Type B pancreatic cell (in vitro differentiated cells): ENCODE results near the gene SKAP1. TPM values are rescaled to one million over a fixed set of nuclear protein-coding genes. Genes with fewer than 3 reads are reported as not detected.

Source experiments
- DNase-seq: peaks from one replicate; pipeline ENCODE4 v3.0.0; 2021; ENCODE audit warnings: mixed read lengths; ENCODE audit not compliant: unreplicated experiment; ENCODE audit errors: extremely low spot score
- H3K27ac Mint-ChIP-seq: 2 replicates; pipeline ENCODE4 v1.8.0; 2021; ENCODE audit warnings: mild to moderate bottlenecking, mixed read lengths
- H3K27me3 Mint-ChIP-seq: 2 replicates; pipeline ENCODE4 v1.8.0; 2021; ENCODE audit warnings: mixed read lengths
- H3K36me3 Mint-ChIP-seq: 2 replicates; pipeline ENCODE4 v1.8.0; 2021; ENCODE audit warnings: mixed read lengths
- H3K4me1 Mint-ChIP-seq: one replicate; pipeline ENCODE4 v1.8.0; 2021; ENCODE audit warnings: mixed read lengths; ENCODE audit not compliant: unreplicated experiment
- H3K4me3 Mint-ChIP-seq: 2 replicates; pipeline ENCODE4 v1.8.0; 2021; ENCODE audit warnings: mild to moderate bottlenecking, mixed read lengths
- H3K9me3 Mint-ChIP-seq: 2 replicates; pipeline ENCODE4 v1.8.0; 2021; ENCODE audit warnings: mixed read lengths
- CTCF ChIP-seq: fragments of 200-600 bp; sonication (generic); conservative IDR thresholded peaks from 2 replicates; pipeline ENCODE4 v1.5.0; 2021; ENCODE audit warnings: antibody characterized with exemption, mild to moderate bottlenecking
- total RNA-seq: library from RNA; stranded (reverse); gene quantifications from 2 replicates; pipeline ENCODE4 v1.2.1, GENCODE V29; 2021; ENCODE audit warnings: low replicate concordance

The SKAP1 gene
- total RNA-seq, 1 donor from 2014 or later = 0.43 TPM

- TF ChIP-seq CTCF = no peak
- peaks cover 4% of the 10 kb centered on the region for H3K36me3 Mint-ChIP-seq
- no peak for DNase-seq
- no peak overlapping the region for H3K27ac Mint-ChIP-seq
- peaks cover 26% of the 10 kb centered on the region for H3K4me1 Mint-ChIP-seq
- no peaks in the 10 kb centered on the region for H3K27me3 Mint-ChIP-seq
- H3K9me3 Mint-ChIP-seq = no peaks in the 10 kb centered on the region
- no peak overlapping the region for H3K4me3 Mint-ChIP-seq
Measured at GRCh38 chr17:48111937-48112241, 318.1 kb downstream of the SKAP1 start.

GRCh38 chr17:48110761-48111160 is 319.3 kb downstream of the SKAP1 start:
- H3K4me3 Mint-ChIP-seq = no peak overlapping the region
- H3K27me3 Mint-ChIP-seq = no peaks in the 10 kb centered on the region
- no peak overlapping the region for H3K27ac Mint-ChIP-seq
- DNase-seq = no peak
- no peaks in the 10 kb centered on the region for H3K9me3 Mint-ChIP-seq
- H3K36me3 Mint-ChIP-seq = peaks cover 4% of the 10 kb centered on the region
- TF ChIP-seq CTCF = no peak
- H3K4me1 Mint-ChIP-seq = peaks cover 26% of the 10 kb centered on the region

GRCh38 chr17:48107137-48108055 is 322.6 kb downstream of the SKAP1 start, which contains the start of gene SNX11:
SNX11 (plus strand) TSS chr17:48107766; CDS start chr17:48112044, 4,278 bp downstream.
- H3K4me3 Mint-ChIP-seq = peak within 1 kb of the TSS; percentile 91
- H3K27ac Mint-ChIP-seq = peak within 1 kb of the TSS; percentile 82
- peaks cover 4% of the 10 kb centered on the region for H3K36me3 Mint-ChIP-seq
- H3K27me3 Mint-ChIP-seq = no peaks in the 10 kb centered on the region
- peaks cover 26% of the 10 kb centered on the region for H3K4me1 Mint-ChIP-seq
- H3K9me3 Mint-ChIP-seq = no peaks in the 10 kb centered on the region
- TF ChIP-seq CTCF = no peak
- DNase-seq = peak; percentile 92

- H3K36me3 Mint-ChIP-seq = peaks cover 4% of the 10 kb centered on the region
- H3K4me3 Mint-ChIP-seq = peak overlapping the region; percentile 91
- no peak for TF ChIP-seq CTCF
- DNase-seq = no peak
- no peaks in the 10 kb centered on the region for H3K27me3 Mint-ChIP-seq
- no peaks in the 10 kb centered on the region for H3K9me3 Mint-ChIP-seq
- peaks cover 26% of the 10 kb centered on the region for H3K4me1 Mint-ChIP-seq
- peak overlapping the region; percentile 82 for H3K27ac Mint-ChIP-seq
Measured at GRCh38 chr17:48106802-48107136, 323.2 kb downstream of the SKAP1 start.

- Mint-ChIP-seq H3K27me3 (no peaks in the 10 kb centered on the region), H3K4me3 (peak overlapping the region; percentile 64), H3K9me3 (no peaks in the 10 kb centered on the region), H3K4me1 (peaks cover 21% of the 10 kb centered on the region), H3K27ac (no peak overlapping the region), H3K36me3 (peaks cover 4% of the 10 kb centered on the region)
- TF ChIP-seq CTCF = no peak
- no peak for DNase-seq
Measured at GRCh38 chr17:48104440-48104839, 325.6 kb downstream of the SKAP1 start.
